ENCODE data around the gene DRAP1.

DNA sequence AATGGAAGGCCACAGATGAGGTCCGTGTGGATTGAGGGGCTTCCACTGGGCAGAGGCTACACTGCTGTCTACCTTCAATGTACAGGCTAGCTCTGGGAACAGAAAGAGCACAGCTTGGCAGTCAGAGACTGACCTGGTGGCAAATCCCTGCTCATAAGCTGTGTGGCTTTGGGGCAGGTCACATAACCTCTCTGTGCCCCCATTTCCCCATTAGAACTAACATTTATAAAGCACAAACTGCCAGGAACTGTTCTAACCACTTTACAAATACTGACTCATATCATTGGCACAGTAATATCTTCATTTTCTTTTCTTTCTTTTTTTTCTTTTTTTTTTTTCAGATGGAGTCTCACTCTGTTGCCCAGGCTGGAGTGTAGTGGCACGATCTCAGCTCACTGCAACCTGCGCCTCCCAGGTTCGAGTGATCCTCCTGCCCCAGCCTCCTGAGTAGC lies 22.2 kb upstream of the DRAP1 start:
- TF ChIP-seq, protein P1, sequence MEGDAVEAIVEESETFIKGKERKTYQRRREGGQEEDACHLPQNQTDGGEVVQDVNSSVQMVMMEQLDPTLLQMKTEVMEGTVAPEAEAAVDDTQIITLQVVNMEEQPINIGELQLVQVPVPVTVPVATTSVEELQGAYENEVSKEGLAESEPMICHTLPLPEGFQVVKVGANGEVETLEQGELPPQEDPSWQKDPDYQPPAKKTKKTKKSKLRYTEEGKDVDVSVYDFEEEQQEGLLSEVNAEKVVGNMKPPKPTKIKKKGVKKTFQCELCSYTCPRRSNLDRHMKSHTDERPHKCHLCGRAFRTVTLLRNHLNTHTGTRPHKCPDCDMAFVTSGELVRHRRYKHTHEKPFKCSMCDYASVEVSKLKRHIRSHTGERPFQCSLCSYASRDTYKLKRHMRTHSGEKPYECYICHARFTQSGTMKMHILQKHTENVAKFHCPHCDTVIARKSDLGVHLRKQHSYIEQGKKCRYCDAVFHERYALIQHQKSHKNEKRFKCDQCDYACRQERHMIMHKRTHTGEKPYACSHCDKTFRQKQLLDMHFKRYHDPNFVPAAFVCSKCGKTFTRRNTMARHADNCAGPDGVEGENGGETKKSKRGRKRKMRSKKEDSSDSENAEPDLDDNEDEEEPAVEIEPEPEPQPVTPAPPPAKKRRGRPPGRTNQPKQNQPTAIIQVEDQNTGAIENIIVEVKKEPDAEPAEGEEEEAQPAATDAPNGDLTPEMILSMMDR (IDR thresholded peaks at IDR 0.05; ENCODE audit: insufficient read depth, low read length), result no peak
- no peak for TF ChIP-seq POLR2AphosphoS5 (IDR thresholded peaks at IDR 0.05; ENCODE audit: low read depth)
- TF ChIP-seq GABPA (IDR thresholded peaks at IDR 0.05; ENCODE audit: low read depth), result no peak
